Stimulated activated CD8-positive, alpha-beta memory T cell treated with anti-CD3 and anti-CD28 coated beads, Interleukin-4, amount 100 ng/mL, for 24 hours (primary cell): ENCODE measurements around the gene C19orf44.
"Not testable (repeated sequence)": the region's sequence is repeated elsewhere in the genome, so short reads cannot be mapped to it uniquely, and the experiment has no call there.

Experiments used
- DNase-seq: peaks from one replicate; pipeline ENCODE4 v3.0.0-alpha.2; 2020; ENCODE audit warnings: low read depth

Gene C19orf44

DNA sequence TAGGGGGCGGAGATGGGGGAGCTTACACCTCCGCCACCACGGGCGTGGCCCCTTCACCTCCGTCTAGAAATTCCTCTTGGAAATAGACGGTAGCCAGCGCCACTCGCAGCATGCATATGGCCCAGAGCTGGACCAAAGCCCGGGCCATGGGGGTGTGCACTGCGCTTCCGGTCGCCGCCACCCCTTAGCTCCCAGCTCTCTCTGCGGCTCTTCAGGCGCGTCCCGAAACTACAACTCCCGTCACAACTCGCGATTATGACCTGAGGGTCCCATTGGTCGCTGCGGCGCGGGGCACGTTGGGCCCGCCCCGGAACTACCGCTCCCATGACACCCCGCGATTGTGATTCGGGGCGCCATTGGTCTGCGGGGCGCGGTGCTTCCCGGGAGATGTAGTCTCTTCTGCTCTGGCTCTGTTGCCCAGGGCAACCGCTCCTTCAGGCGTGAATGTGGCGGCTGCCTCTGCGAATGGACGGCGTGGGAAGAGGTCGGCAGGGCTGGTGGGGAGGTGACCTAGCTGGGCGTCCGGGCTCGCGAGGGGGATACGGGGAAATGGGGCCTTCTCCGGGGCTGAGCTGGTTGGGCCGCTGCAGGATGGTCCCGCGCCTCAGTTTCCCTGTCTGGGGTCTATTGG, at the start of gene C19orf44, which contains the start of gene CALR3:
TSS of gene C19orf44 (plus strand) at position 413 of the 631 bp plus-strand sequence. CDS start 4,399 bp downstream, outside the sequence.
TSS of gene CALR3 (minus strand) at position 186 of the 631 bp plus-strand sequence. CDS start at position 148, 38 bp downstream.
- DNase-seq = peak; percentile 96

DNA sequence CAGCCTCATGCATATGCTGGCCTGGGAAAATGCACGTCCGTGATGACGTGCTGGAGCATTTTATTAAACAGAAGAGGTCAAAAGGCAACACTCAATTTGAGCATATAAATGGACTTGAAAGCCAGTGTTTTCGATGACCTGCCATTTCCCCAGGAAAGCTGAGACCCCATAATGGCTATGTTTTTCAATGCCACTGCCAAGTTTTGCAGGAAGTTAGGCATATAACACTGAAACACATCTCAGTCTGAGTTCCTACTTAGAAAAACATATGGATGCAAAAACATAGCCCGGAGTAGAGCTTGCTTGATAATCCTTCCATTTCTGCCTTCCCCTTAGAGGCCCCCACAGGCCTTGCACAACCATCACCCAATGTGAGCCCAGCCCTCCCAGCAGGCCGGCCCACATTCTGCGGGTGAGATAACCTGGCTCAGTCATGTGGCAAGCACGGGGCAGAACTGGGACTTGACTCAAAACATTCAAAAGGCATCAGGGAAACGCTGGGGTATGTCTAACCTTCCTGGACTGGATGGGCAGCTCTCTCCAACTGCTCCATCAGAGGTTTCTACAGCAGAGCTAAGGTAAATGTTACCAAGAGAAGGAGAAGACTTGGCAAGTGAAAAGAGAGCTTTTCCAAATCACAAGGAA, 49.3 kb upstream of the C19orf44 start:
- DNase-seq = peak; percentile 48

DNA sequence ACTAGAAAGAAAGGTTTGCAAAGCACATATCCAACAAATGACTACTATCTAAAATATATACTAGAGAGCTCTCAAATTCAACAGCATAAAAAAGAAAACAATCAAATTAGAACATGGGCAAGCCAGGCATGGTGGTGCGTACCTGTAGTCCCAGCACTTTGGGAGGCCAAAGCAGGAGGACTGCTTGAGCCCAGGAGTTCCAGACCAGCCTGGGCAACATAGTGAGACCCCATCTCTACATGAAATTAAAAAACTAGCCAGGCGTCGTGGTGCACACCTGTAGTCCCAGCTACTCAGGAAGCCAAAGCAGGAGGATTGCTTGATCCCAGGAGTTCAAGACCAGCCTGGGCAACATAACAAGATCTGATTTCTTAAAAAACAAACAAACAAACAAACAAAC, 47.3 kb upstream of the C19orf44 start:
- not testable (repeated sequence) for DNase-seq

DNA sequence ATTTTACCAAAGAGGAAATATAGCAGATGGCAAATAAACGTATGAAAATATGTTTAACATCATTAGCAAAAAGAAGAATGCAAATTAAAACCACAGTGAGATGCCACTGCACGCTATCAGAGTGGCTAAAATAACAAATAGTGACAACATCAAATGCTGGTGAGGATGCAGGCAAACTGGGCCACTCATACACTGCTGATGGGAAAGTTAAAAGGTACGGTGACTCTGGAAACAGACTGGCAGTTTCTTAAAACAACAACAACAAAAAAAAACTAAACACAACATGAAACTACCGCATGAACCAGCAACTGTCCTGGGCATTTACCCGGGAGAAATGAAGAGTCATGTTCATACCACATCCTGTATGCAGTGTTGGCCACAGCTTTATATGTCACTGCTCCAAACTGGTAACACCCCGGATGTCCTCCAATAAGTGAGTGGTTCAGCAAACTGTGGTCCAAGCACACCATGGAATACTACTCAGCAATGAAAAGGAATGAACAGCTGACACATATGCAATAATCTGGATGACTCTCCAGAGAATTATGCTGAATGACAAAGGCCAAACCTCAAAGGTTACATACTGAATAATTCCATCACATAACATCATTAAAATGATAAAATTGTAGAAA, 46.7 kb upstream of the C19orf44 start:
- DNase-seq = no peak

DNA sequence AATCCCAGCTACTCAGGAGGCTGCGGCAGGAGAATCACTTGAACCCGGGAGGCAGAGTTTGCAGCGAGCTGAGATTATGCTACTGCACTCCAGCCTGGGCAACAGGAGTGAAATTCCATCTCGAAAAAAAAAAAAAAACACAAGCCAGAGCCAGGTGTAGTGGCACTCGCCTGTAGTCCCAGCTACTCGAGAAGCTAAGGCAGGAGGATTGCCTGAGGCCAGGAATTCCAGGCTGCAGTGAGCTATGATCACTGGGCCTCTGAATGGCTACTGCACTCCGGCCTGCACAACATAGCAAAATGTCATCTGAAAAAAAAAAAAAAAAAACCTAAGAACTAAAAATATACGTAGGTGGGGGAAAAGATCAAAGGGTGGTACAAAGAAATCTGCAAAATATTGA, 43.9 kb upstream of the C19orf44 start:
- no peak for DNase-seq

DNA sequence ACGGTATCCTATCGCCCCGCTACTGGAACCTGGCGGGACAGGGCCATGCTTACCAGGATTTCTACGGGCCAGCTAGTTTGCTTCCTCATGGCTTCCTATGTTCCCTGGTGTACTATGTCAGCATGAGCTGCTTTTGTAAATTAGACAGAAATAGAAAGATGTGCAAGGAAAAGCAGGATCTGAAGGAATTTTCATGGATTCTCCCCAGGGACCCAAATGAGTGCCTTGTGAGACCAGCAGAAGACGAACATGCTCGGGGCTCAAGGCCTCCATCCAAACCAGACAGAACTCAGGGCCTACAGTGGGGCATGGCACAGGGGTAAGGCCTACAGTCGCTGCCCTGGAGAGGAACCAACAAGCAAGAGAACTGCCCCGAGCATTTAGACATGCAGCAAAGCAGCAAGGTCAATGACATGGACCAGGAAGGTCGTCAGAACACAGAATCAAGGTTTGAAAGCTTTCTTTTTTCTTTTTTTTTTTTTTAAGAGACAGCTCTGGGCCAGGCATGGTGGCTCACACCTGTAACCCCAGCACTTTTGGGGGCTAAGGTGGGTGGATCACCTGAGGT, 41.8 kb upstream of the C19orf44 start:
- no peak for DNase-seq

DNA sequence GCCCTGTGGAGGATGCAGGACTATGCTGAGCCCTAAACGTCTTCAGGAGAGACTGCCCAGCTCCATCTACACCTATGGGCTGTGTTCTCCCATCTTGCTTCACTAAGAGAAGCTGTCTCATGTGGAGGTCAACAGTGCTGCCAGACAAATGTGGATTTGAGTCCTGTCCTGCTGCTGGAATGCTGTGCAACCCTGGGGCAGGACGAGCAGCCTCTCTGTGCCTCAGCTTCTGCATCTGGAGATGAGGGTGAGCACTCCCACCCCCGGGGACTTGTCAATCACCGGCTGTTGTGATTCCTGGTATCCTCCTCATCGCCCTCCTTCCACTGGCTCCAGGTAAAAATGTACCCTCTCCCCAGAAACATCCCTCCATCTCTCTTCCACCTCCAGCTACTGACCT, 40.7 kb upstream of the C19orf44 start:
- DNase-seq = no peak

DNA sequence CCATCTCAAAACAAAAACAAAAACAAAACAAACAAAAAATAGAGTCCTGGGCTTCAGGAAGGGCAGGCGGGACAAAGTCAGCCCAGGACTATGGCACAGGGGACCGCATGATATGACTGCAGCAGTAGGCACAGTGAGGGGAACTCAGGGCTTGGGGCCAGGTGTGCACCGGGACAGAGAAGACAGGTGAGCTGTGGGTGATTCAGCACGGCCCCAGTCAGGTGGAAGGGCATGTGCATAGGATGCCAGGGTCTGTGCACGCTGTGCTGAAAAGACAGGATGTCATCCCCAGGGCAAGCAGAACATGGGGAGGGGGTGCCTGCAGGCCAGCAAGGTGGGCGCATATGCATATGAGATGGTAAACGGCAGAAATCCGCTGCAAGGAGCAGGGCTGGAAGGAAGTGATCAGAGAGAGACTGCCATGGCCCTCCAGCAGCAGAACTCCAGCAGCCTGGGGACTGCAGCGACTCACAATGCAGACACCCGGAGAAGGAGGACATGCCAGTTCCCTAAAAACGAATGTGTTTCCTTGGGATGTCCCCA, 39.5 kb upstream of the C19orf44 start:
- no peak for DNase-seq

DNA sequence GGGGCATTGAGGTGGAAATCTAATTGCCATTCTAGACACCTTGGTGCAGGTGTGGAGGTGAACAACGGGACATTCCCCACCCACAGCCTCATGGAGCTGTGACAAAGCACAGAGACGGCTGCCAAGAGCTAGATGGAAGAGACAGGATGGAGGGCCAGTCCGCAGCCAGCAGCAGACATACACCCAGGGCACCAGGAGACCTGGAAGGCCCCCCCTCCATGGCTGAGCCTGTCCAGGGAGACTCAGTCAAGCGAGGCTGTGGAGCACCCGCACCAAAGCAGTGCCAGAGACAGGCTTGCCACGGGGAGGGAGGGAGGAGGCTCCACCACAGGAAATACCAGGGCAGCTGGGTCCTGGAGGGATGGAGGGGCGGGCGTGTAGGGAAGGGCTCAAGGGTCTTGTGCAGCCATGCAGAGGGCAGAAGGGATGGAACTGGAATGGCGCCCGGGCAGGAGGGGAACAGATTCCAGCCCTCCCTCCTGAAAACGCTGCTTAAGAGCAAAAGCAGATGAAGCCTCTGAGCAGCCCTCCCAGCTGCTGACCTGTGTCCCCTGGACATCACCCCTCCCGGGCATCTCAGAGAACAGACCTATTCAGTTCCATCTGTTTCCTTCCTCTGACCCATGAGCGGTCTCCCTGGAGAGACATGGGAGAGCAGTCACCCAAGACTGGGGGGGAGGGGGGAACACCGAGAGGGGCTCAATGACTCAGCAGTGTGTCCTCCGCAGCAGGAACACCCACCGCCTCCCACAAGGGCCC, 38.8 kb upstream of the C19orf44 start:
- no peak for DNase-seq

DNA sequence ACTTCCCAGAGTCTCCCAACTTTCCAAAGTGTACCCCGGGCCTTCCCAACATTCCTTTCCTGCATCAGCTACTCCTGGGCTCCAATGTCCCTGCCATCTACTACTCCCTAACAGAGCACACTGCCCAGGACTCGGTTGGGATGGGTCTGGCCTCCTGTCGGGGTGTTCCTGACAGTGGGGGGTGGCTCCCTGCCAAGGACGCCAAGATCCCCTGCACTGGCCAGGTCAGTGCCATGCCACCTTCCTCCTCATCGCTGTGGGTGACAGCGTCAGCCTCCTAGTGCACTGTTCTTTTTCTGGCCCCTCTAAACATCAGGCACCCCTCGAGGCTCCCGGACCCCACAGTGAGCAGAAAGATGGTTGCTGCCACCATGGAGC, 38.3 kb upstream of the C19orf44 start:
- DNase-seq = no peak

DNA sequence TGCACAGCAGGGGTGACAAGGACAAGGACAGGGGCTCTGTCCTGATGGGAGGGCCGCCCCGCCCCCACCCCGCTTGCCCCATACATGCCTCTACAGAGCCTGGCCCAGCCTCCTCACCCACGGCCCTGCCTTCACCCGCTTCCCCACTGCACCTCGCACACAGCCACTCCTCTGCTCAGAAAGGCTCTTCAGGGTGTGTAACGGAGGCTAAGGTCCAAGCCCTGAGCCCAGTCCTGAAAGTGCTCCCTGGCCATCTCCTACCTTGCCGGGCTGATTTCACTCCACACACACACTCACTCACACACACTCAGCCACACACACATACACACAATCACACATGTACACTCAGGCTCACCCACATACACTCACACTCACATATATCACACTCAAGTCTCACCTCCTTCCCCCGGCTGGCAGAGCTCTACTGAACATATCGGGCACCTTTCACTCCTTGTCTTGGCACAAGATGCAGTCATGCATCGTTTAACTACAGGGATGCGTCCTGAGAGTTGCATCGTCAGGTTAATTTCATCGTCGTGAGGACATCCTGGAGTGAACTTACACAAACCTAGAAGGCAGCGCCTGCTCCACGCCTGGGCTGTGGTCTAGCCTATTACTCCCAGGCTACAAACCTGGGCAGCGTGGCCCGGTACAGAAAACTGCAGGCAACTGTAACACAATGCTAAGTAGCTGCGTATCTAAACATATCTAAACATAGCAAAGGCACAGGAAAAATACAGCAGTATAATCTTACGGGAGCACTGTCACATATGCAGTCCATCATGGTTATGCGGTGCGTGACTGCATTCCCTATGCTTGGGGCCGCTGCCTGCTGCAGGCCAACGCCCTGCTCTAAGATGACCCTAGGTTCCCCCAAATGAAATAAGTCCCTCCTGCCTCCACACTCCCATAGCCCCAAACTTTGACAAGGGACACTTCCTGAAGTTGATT, 37.5 kb upstream of the C19orf44 start:
- DNase-seq = no peak

DNA sequence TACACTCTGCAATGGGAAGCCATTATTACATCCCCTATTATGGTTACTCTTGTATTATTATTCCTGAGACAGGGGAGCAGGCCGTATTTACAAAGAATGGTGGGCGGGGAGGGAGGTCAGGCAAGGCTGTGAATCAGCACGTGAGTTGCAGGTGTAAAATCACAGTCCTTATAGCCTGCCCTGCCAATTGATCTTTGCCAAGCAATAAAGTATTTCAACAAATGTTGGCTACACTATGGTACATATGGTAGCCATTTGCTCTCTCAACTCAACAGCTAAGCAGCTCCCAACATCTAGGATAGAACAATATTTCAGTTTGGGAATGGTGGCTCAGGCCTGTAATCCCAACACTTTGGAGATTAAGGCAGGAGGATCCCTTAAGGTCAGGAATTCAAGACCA, 36.5 kb upstream of the C19orf44 start:
- no peak for DNase-seq

DNA sequence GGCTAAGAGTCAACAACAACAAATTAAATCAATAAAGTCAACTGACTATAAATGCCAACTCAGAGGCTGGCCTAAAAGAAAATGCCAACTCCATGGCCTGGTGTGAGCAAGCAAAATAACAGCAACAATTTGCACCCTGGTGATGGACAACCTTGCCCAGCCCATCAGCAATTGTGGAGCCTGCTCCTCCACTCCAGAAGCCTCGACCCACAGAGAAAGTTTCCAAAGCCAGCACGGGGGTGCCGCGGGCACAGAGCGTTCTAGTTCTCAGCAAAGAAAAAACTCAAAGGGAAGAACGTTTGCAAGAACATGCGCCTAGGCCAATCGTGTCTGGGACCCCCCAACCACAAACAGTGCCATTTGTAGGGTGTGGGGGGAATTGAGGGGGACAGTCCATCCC, 35.7 kb upstream of the C19orf44 start:
- DNase-seq = no peak

DNA sequence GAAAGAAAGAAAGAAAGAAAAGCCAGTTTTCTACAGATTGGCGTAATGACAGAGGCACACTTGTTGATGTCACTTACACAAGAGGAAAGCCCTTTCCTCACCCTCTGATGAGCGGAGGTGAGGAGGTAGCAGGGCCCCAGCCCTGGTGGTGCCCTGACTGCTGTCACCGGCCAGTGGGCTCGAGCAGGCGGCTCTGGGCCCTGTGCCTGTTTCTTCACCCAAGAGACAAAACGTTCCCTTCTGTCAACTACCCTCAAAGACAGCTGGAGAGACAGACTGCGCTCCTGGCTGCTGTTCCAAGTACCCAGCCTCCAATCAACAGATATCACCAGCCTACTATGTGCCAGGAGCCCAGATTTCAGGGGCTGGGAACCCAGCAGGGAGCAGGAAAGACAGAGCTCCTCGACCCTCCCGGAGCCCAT, 34.6 kb upstream of the C19orf44 start:
- no peak for DNase-seq

DNA sequence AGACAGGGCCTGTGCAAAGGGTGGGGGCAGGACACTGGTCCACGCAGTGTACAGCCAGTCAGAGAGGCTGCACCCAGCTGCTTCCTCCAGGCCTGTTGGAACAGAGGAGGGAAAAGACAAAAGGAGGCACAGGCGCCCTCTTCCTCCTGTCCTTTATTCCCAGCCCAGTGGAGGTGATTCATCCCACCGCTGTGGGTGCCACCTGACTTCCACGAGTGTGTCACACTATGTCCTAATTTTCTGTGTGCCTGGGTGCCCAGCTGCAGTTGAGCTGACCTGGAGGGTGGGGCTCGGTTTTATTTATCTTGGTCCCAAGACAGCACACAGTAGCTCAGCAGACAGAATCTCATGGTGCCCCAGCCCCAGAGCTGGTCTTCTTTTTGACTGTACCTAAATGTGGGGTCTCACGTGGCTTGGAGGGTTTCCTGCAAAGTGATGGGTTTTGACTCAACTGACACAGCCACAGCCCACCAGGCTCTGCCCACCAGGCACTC, 33.4 kb upstream of the C19orf44 start:
- DNase-seq = no peak

DNA sequence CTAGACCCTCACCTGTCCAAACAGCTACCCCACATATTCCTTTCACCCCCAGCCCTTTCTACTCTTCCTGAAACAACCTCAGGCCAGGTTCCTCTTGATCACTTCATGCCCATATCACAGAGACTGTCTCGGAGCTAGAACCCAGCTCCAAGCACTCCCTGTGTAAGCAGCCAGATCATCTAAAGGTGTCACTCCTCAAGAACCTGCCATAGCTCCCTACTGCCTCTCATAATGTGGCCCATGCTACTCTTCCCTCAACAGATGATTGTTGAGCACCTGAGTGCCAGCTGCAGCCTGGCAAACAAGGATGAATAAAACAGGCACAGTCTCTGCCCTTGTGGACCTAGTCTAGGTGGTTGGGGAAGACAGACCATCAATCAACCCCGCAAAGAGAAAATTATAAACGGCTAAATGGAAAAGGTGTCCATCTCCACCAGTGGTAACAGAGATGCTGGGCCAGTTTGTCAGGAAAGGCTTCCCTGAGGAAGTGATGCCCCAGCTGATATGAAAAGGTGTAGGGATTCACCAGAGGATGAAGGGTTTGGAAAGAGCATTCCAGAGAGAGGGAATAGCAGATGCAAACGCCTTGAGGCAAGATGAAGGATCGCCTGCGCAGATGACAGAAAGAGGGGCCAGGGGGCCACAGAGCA, 32.7 kb upstream of the C19orf44 start:
- no peak for DNase-seq

DNA sequence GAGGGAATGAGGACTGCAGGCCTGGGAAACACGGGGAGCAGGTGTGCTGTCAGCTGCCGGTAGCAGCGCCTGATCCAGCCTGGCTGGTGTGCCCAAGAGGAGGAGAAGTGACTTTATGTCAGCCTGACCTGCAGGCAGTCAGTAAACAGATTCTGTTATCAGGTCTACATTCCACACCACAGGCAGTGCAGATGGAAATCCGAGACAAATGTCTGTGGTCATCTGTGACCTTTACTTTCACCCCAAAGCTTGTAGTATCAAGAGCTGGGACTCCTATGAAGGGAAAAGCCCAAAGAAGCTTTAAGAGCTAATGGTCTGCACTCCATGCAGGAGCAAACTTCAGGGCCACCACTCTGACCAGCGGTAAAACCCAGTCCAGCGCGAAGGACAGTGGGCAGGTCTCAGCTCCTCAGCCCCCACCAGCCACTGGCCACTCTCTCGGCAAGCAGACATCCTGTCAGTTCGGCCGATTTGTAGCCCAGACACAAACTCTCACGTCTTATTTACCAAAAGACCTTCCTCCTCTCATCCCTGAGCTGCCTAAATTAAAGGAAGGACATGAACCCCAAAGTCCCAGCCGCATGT, 32.1 kb upstream of the C19orf44 start:
- no peak for DNase-seq

DNA sequence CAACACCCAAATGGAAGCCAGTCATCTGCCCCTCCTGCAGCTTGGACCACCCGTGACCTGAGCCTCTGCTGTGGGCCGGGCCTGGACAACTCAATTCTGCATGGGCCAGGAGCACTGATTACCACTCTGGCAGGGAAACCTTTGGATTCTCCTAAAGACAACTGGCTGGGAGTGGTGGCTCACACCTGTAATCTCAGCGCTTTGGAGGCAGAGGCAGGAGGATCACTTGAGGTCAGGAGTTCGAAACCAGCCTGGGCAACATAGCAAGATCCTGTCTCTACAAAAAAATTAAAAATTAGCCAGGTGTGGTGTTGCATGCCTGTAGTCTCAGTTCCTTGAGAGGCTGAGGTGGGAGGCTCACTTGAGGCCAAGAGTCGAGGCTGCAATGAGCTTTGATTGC, 31.0 kb upstream of the C19orf44 start:
- no peak for DNase-seq

DNA sequence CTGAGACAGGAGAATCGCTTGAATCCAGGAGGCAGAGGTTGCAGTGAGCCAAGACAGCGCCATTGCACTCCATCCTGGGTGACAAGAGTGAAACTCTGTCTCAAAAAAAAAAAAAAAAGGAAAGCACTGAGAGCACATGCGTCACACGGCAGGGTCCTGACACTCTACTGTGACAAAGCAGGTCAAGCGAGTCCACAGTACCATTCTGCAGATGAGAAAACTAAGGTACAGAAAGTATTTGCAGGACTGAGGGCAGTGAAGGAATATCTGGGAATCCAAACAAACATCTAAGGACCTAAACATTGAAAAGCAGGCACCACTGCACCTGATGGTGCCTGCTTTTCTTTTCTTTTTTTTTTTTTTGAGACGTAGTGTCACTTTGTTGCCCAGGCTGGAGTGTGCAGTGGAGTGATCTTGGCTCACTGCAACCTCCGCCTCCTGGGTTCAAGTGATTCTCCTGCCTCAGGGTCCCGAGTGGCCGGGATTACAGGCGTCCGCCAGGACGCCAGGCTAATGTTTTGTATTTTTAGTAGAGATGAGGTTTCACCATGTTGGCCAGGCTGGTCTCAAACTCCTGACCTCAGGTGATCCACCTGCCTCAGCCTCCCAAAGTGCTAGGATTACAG, 29.3 kb upstream of the C19orf44 start:
- DNase-seq = not testable (repeated sequence)
